D721Med (cell line): ENCODE measurements around the gene CLIC5.

ENCODE experiments used
- DNase-seq: peaks from one replicate; pipeline ENCODE4 v3.0.0; 2011; ENCODE audit warnings: low spot score; ENCODE audit not compliant: insufficient read length
- FAIRE-seq: peaks from 2 replicates; lab custom pipeline; 2011; peaks lifted over from hg19 to GRCh38; lab: Jason Lieb, UNC
- CTCF ChIP-seq: IDR thresholded peaks from 2 replicates; pipeline ENCODE4 v1.5.1; 2012; ENCODE audit warnings: mild to moderate bottlenecking, control low read depth; ENCODE audit not compliant: insufficient read depth; ENCODE audit errors: missing control alignments

CLIC5 gene

DNA sequence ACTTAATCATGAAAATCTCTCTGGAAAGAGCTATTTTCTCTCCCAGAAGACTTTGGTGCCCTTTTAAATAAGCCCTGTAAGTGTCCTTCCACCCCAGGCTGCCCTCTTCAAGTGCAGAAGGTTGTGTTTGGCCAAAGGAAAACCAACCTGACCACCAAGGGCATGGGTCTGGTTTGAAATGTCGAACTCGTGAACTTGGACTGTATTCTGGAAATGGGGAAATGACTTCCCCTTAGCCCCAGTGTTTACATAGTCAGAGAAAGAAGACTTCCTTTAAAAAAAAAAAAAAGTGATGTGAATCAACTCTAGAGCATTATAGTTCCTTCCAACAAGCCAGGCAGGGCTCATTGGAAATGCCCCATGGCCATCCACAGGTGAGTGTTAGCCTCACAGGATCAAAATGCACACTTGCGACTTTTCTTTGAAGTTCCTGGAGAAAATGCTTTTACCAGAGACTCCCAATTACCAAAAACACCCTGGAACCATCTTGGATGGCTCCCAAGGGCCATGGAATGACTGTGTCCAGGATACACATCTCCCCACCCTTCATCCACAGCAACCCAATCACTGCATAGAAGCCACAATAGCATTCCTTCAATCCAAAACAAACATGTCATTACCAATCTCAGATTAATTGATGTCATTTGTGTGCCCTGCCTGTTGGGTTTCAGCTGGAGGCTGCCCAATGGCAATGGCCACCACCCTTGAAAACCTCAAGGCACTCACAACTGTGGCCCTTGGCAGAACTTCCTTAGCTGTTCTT, 133.8 kb downstream of the CLIC5 start:
- no peak for TF ChIP-seq CTCF
- DNase-seq (no peak), FAIRE-seq (no peak)

GRCh38 chr6:45880676-45881075, 135.0 kb downstream of the CLIC5 start:
- FAIRE-seq: no peak
- no peak for TF ChIP-seq CTCF
- DNase-seq: no peak

DNA sequence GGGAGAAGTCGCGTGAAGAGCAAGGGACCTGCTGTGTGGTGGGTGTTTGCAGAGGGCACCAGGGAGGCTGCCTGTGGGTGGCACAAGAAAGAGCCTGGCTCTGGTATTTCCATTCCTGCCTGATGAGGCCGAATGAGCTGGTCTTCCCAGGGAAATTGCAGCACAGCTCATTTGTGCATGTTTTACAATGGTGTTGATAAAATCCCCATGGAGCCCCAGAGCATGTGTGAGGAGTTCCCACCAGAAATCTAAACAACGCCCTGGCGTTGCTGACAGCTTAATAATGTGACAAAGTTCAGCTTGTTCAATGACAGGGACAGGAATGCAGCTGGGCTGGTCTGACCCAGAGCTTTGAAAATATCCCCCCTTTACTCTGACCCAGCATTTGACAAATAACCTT, 135.5 kb downstream of the CLIC5 start:
- no peak for DNase-seq
- TF ChIP-seq CTCF: no peak
- no peak for FAIRE-seq

- TF ChIP-seq CTCF: no peak
- DNase-seq (no peak), FAIRE-seq (no peak)
These were observed 137.6 kb downstream of the CLIC5 start for GRCh38 chr6:45877970-45878590.

GRCh38 chr6:45872827-45873365, 142.8 kb downstream of the CLIC5 start:
- no peak for FAIRE-seq
- no peak for DNase-seq
- TF ChIP-seq CTCF: no peak

- FAIRE-seq: no peak
- TF ChIP-seq CTCF: no peak
- DNase-seq: no peak
These were observed 145.1 kb downstream of the CLIC5 start for GRCh38 chr6:45870531-45870930.

GRCh38 chr6:45864651-45865050, 151.0 kb downstream of the CLIC5 start:
- FAIRE-seq: no peak
- TF ChIP-seq CTCF: no peak
- no peak for DNase-seq
